ENCODE results near the gene ADGRL3.

DNA sequence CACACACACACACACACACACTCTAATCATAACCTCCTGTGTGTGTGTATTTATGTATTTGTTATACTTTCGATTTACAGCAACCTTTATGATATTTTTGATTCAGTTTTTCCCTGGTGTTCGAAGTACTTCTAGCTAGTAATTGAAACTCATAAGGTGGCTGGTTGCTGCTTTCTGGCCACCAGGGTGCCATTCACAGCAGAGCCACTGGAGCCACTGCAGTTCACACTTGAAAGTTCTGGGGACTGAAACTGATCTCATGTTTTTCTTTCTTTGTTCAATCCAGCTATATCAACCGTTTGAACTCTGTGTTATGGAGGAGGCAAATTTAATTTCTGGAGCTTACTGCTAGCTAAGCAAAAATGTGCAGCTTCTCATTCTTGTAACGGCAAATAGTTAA is 419.4 kb downstream of the ADGRL3 start:
- TF ChIP-seq, protein P1, sequence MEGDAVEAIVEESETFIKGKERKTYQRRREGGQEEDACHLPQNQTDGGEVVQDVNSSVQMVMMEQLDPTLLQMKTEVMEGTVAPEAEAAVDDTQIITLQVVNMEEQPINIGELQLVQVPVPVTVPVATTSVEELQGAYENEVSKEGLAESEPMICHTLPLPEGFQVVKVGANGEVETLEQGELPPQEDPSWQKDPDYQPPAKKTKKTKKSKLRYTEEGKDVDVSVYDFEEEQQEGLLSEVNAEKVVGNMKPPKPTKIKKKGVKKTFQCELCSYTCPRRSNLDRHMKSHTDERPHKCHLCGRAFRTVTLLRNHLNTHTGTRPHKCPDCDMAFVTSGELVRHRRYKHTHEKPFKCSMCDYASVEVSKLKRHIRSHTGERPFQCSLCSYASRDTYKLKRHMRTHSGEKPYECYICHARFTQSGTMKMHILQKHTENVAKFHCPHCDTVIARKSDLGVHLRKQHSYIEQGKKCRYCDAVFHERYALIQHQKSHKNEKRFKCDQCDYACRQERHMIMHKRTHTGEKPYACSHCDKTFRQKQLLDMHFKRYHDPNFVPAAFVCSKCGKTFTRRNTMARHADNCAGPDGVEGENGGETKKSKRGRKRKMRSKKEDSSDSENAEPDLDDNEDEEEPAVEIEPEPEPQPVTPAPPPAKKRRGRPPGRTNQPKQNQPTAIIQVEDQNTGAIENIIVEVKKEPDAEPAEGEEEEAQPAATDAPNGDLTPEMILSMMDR (IDR thresholded peaks at IDR 0.05), result peak in 1 of 3 experiments; percentile 24
- no peak for TF ChIP-seq POLR2A (IDR thresholded peaks at IDR 0.05)
